GM19438 (cell line): ENCODE measurements around the gene MKLN1.
"Not testable (repeated sequence)": the region's sequence is repeated elsewhere in the genome, so short reads cannot be mapped to it uniquely, and the experiment has no call there.

Experiments
- ATAC-seq: cut with Tn5 transposase; IDR thresholded peaks from one replicate; pipeline ENCODE4 v1.9.1; 2021; ENCODE audit warnings: low read depth; ENCODE audit not compliant: unreplicated experiment

MKLN1 gene

DNA sequence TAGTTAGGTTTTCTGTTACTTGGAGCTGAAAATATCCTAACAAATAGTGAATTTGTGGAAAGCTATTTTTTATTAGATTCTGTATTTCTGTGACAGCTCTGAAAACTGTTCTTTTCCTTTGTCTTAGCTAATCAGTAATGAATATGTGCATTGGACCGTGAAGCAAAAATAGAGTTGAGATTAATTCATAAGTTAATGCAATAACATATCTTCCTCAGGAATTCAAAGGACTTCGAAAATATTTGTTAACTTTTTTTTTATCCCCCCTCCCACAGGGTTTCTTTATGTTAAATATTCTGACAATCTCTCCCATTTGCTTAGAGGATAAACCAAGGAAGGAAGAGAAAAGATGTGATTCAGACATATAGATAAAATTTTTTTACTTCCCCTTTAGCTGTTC is 127.3 kb downstream of the MKLN1 start:
- ATAC-seq, result no peak

- ATAC-seq, result no peak
These were observed 127.9 kb downstream of the MKLN1 start for GRCh38 chr7:131455546-131455945.

DNA sequence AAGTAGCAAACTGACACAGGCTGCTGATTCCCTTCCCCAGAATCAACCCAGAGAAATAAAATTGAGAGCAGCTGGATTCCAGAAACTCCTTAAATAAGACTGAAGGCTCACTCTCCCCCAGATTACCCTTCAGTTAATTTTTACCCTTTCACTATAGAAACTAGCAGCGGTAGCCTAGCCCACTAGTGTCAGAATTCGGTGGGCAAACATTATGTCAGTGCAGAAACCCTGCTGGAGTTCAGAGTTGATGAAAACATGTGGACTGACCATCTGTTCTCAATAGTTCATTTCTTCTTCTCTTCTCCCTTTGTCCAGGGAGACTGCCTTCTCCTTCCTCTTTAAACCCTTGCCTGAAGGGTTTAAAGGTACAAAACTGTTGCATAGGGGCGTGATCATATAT is 128.7 kb downstream of the MKLN1 start:
- ATAC-seq, result no peak

GRCh38 chr7:131459256-131459655 is 131.6 kb downstream of the MKLN1 start:
- ATAC-seq, result no peak

GRCh38 chr7:131462059-131462458 is 134.4 kb downstream of the MKLN1 start:
- no peak for ATAC-seq

DNA sequence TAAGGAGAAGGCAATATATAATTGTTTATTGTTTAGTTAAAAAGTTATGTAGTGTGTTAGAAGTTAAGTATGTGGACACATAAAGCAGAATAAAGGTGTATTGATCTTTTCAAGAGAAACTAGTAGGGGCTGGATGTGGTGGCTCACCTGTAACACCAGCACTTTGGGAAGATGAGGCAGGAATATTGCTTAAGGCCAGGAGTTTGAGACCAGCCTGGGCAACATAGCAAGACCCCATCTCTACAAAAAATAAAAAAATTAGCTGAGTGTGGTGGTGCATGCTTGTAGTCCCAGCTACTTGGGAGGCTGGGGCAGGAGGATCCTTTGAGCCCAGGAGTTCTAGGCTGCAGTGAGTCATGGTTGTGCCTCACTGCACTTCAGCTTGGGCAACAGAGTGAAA is 135.0 kb downstream of the MKLN1 start:
- ATAC-seq, result not testable (repeated sequence)

GRCh38 chr7:131466735-131467365 is 139.2 kb downstream of the MKLN1 start:
- ATAC-seq, result no peak

GRCh38 chr7:131467788-131468187 is 140.1 kb downstream of the MKLN1 start:
- no peak for ATAC-seq

DNA sequence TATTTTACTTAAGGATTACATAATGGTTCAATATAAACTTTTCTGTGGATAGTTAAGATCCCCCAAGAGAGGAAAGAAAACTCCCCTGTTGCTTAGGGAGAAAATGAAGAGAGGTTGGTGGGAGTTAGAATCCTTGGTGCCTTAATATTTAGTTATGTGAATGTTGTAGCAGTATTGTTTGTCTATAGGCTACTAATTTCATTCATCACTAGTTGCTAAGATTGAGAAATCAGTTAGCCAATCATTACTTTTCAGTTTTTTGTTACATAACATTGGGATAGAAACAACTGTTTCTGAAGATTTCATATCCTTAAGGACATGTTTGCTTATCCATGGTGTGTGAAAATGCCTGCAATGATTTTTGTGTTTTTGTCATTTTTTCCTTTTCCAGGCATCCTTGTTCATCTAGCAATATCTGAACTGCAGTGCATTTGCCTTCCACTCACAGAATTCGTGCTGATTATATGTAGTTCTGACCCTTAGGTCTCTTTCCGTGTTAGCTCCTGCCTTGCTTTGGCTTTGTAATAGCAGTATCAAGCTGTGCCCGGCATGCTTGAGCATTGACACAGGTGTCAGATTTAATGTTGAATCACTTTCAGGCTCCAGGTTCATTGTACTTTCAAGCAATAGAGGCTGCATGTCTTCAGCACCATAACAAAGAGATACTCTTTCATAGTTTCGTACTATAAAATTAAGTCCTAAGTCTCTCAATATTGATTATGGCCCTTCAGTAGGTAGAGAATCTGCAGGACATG is 143.8 kb downstream of the MKLN1 start:
- no peak for ATAC-seq

GRCh38 chr7:131476740-131477139 is 149.1 kb downstream of the MKLN1 start:
- no peak for ATAC-seq

DNA sequence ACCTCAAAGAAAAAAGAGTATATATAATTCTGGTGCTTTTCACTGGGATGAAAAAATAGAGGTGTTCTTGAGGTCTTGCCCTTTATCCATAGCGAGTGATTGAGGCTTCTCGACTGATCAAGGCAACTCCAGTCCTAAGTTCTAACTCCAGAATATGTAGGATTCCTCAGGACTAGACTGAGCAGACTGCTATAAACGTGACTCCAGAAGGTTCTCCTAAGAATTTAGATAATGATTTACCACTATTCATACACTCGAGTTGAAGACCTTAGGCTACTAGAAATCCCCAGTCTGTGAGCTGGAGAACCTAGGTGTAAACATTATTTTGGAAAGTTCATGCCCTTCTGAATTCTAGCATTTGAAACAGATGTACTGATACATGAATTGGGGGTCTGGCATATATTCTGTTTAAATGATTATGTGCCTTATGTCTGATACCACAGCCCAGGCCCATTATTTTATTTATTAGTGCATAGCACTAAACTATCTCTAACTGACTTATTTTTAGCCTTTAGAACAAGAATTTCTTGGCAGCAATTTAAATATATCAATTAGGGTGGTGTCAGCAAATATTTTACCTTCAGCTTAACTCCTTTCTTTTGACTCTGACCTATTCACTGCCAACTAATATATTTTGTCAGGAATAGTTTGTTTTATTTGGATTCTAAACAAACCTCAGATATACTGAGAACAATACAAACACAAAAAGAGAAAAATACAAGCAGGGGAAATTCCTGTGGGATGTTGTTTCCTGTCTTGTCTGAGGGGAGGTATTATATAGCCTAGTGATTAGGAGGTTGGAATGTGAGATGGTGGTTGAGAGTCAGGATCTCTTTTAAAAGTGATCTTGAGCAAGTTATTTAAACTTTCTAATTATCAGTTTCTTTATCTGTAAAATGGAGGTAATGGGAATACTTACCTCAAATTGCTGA is 153.0 kb downstream of the MKLN1 start:
- no peak for ATAC-seq

DNA sequence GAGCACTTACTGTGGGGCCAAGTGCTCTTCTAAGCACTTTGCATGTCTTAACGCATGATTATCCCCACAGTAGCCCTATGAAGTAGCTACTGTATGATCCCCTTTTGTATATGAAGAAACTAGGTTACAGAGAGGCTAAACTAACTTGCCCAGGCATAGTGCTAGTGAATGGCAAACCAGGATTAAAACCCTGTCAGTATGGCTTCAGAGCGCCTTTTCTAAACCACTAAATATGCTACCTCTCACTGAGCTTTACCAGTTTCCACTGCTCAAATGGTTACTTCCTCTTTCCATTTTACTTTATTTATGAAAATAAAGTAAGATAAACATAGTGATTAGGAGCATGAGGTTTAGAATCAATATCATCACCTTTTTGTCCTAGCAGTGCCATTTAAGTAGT is 155.1 kb downstream of the MKLN1 start:
- no peak for ATAC-seq

GRCh38 chr7:131483586-131483985 is 155.9 kb downstream of the MKLN1 start:
- no peak for ATAC-seq

DNA sequence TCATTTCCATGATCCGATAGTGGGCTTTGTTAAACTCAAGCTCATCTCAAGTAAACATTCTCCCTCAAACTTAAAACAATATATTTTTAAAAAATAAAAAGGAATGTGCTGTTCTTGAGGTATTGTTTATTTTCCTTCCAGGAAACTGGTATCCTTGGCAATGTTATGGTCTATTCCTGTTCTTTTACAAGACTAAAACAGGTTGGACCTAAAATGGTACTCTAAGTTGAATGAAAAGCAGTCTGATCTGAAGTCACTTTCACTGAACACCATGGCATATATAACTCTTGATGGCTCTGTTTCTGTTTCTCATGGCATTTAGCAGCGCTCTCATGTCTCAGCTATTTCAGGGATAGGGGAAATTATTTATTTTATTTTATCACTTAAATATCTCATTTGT is 158.7 kb downstream of the MKLN1 start:
- no peak for ATAC-seq

DNA sequence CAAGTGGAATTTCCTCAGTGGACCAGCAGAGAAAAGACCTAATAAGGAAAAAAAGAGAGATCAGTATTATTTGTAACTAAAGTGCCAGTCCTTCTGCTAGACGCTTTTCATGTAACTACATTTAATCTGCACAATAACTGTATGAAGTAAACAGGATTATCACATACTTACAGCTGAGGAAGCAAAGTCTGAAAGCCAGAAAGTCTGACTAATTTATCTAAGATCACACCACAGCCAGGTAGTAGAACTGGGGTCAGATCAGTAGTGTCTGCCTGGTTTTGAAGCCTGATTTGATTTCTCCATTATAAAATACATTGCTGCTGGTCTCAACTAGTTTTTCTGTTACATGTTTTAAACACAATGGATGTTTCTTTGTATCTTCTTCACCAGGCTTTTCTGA is 159.5 kb downstream of the MKLN1 start:
- no peak for ATAC-seq

DNA sequence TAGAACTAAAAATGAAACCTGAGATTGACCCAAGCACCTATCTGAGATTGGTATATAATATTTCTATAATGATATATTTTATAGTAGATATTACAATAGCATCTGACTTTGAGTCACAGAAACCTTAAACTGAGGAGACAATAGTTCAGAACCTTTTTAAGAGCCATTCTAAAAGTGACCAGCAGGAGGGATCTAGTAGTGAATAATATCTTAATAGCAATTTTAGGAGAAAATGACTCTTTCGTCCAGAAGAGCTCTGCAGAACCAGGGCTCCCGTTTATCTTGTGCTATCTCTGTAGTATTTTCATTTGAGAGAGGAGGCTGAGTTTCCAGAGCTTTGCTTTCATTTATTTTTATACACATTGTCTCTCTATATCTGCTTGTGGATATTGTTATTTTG is 160.7 kb downstream of the MKLN1 start:
- no peak for ATAC-seq

DNA sequence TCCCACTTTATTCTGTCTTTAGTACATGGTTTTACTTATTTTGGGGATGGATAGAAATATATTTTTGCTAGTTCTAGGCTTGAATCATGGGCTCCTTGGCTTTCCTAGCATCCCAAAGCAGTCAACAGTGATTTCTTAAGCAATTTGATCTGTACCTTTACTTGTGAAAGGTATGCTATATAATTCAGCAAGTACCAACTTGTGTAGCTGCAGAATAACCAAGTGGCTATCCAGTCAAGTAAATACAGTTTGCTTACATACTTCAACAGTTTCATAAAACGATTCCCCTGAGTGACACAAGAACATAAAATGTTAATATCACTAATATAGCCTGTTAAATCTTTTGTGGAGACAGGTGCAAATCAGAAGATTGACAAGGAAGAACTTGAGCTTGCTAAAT is 161.5 kb downstream of the MKLN1 start:
- no peak for ATAC-seq

GRCh38 chr7:131489881-131490280 is 162.2 kb downstream of the MKLN1 start:
- no peak for ATAC-seq

DNA sequence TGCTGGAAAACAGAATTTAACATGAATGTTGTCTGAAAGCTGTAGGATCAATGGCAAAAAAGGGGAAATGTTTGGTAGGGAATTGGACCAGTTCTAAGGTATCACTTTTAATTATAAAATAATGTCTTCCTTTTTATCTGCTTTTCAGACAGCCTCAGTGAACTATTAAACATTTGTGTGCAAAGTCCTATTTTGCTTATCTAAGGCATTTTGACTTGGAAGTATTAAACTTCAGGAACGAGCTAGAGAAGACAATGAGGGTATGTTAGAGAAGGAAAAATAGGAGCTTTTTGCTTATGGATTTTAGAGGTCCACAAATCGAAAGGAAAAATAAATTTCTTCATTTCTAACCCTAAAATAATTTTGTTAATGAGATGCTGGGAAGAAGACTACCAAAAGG is 165.4 kb downstream of the MKLN1 start:
- ATAC-seq, result no peak

- no peak for ATAC-seq
These were observed 165.9 kb downstream of the MKLN1 start for GRCh38 chr7:131493581-131493980.

DNA sequence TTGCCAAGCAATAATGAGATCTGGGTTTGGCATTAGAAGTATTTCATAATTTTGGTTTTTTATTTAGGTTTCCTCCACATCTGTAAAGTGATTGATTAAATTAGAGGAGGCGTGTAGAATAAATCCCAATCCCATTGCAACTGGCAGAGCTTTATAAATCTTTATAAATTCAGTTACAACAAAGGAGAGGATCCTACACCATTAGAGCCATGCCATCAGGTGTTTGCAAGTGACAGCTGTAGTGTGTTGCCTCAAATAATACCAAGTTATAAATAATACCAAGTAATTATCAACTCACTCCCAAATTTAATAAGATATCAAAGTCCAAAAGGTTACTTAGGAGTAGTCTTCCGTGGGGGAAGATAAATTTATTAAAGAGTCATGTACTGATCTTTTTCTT is 166.5 kb downstream of the MKLN1 start:
- no peak for ATAC-seq
